ENCODE measurements around the gene RPS5.

- no peak for TF ChIP-seq CTCF (conservative IDR thresholded peaks at IDR 0.05; ENCODE audit: low read depth, low read length)
- TF ChIP-seq EZH2 (IDR thresholded peaks at IDR 0.05; ENCODE audit: borderline replicate concordance, low read depth, low read length, poor library complexity, severe bottlenecking): no peak
Observed at GRCh38 chr19:58374200-58374599, 12.9 kb upstream of the RPS5 start.
